ENCODE data around the gene ANKRD1.

The ANKRD1 gene

GRCh38 chr10:90920986-90921666 lies at the start of gene ANKRD1:
ANKRD1 (minus strand) TSS chr10:90921087; CDS start chr10:90921027, 60 bp downstream.
- TF ChIP-seq CTCF (IDR thresholded peaks at IDR 0.05; ENCODE audit: control extremely low read depth, extremely low read depth, low read depth, missing control alignments) = no peak
- CTCF ChIA-PET = interaction anchor here (0.7 to 7.0 kb wide), 6 partner anchors 9 to 330 kb away, joined by 3 to 39 read pairs (median 5); no protein-coding TSS in a partner anchor
- no peak for DNase-seq (ENCODE audit: extremely low spot score)
- POLR2A ChIA-PET = no interaction called here

GRCh38 chr10:90969947-90970673 lies 49.2 kb upstream of the ANKRD1 start:
- CTCF ChIA-PET = interaction anchor here (0.7 to 2.4 kb wide), 5 partner anchors 9 to 281 kb away, joined by 3 to 7 read pairs (median 3); no protein-coding TSS in a partner anchor
- TF ChIP-seq CTCF (IDR thresholded peaks at IDR 0.05; ENCODE audit: control extremely low read depth, extremely low read depth, low read depth, missing control alignments) = no peak
- no peak for DNase-seq (ENCODE audit: extremely low spot score)
- POLR2A ChIA-PET = no interaction called here

GRCh38 chr10:90969121-90969534 lies 48.2 kb upstream of the ANKRD1 start:
- CTCF ChIA-PET = interaction anchor here (0.7 to 2.4 kb wide), 4 partner anchors 8 to 37 kb away, joined by 3 to 7 read pairs (median 3); no protein-coding TSS in a partner anchor
- DNase-seq (ENCODE audit: extremely low spot score) = no peak
- POLR2A ChIA-PET = no interaction called here
- TF ChIP-seq CTCF (IDR thresholded peaks at IDR 0.05; ENCODE audit: control extremely low read depth, extremely low read depth, low read depth, missing control alignments) = no peak

GRCh38 chr10:90968328-90969081 lies 47.6 kb upstream of the ANKRD1 start:
- no peak for TF ChIP-seq CTCF (IDR thresholded peaks at IDR 0.05; ENCODE audit: control extremely low read depth, extremely low read depth, low read depth, missing control alignments)
- ChIA-PET CTCF (interaction anchor here (2.4 to 2.7 kb wide), 2 partner anchors 15 to 57 kb away, joined by 9 to 10 read pairs; no protein-coding TSS in a partner anchor), POLR2A (no interaction called here)
- no peak for DNase-seq (ENCODE audit: extremely low spot score)

GRCh38 chr10:90967865-90968264 lies 47.0 kb upstream of the ANKRD1 start:
- no peak for TF ChIP-seq CTCF (IDR thresholded peaks at IDR 0.05; ENCODE audit: control extremely low read depth, extremely low read depth, low read depth, missing control alignments)
- ChIA-PET CTCF (interaction anchor here (1.9 to 2.8 kb wide), 5 partner anchors 13 to 56 kb away, joined by 7 to 10 read pairs (median 9); no protein-coding TSS in a partner anchor), POLR2A (no interaction called here)
- DNase-seq (ENCODE audit: extremely low spot score) = no peak

GRCh38 chr10:90966146-90966545 lies 45.3 kb upstream of the ANKRD1 start:
- CTCF ChIA-PET = interaction anchor here (1.2 to 2.8 kb wide), 7 partner anchors 8 to 54 kb away, joined by 3 to 10 read pairs (median 7); no protein-coding TSS in a partner anchor
- no peak for TF ChIP-seq CTCF (IDR thresholded peaks at IDR 0.05; ENCODE audit: control extremely low read depth, extremely low read depth, low read depth, missing control alignments)

More at GRCh38 chr10:90966146-90966545, 45.3 kb upstream of the ANKRD1 start:
- POLR2A ChIA-PET = interaction anchor here (0.6 kb wide), 1 partner anchor 458 kb away, joined by 3 read pairs; no protein-coding TSS in a partner anchor
- DNase-seq (ENCODE audit: extremely low spot score) = no peak
